SK-N-SH (cell line): ENCODE results near the gene MIDN. TPM values are rescaled to one million over a fixed set of nuclear protein-coding genes. Genes with fewer than 3 reads are reported as not detected.
A peak's percentile ranks its signal among the peaks of the same experiment; 100 is the strongest.

Experiments used
- CTCF ChIA-PET: fragments of 300-600, 350-600 bp; formaldehyde crosslinking; extraction: SDS; loops from one replicate; lab custom pipeline; 2021; lab: Yijun Ruan, JAX
- POLR2A ChIA-PET: fragments of 350-600 bp; sonication (Branson Sonifier 250); formaldehyde crosslinking; extraction: SDS; loops from one replicate; lab custom pipeline; 2020; ENCODE audit warnings: antibody characterized with exemption, inconsistent platforms; lab: Yijun Ruan, JAX
- DNase-seq: peaks from one replicate; pipeline ENCODE4 v3.0.0; 2012
- H2AFZ ChIP-seq: fragments of 200-600 bp; sonication (generic); 2 replicates; pipeline ENCODE4 v1.8.1; 2016; ENCODE audit warnings: antibody characterized with exemption, mild to moderate bottlenecking, low read depth
- H3F3A ChIP-seq: fragments of 200-600 bp; sonication (generic); replicated peaks from 2 replicates; pipeline ENCODE3; 2016; ENCODE audit warnings: antibody characterized with exemption, mild to moderate bottlenecking; ENCODE audit not compliant: insufficient read depth
- H3K27ac ChIP-seq, 2 experiments: fragments of 200-500 bp in 1 of 2; fragments of 200-600 bp in 1 of 2; sonication (Bioruptor generic) in 1 of 2; sonication (generic), shearing (Covaris generic) in 1 of 2; 2 replicates each; pipeline versions ENCODE4 v1.5.1 to v1.6.1; 2014 to 2016; ENCODE audit warnings: low read depth in 2 of 2, inconsistent platforms in 1 of 2, low read length in 1 of 2, mild to moderate bottlenecking in 1 of 2, mixed read lengths in 1 of 2
- H3K27me3 ChIP-seq: fragments of 200-600 bp; sonication (generic), shearing (Covaris generic); 2 replicates; pipeline ENCODE4 v1.6.1; 2016; ENCODE audit warnings: mixed run types; ENCODE audit not compliant: insufficient read depth
- H3K36me3 ChIP-seq, 2 experiments: fragments of 200-500 bp in 1 of 2; fragments of 200-600 bp in 1 of 2; sonication (Bioruptor generic) in 1 of 2; sonication (generic) in 1 of 2; replicated peaks in 1 of 2; 2 replicates each; pipeline versions ENCODE3 to v1.5.1; 2014 to 2016; ENCODE audit warnings: low read length in 1 of 2, mild to moderate bottlenecking in 1 of 2; ENCODE audit not compliant: insufficient read depth in 2 of 2, control insufficient read depth in 1 of 2
- H3K4me1 ChIP-seq, 2 experiments: fragments of 200-500 bp in 1 of 2; fragments of 200-600 bp in 1 of 2; sonication (Bioruptor generic) in 1 of 2; sonication (generic), shearing (Covaris generic) in 1 of 2; 2 replicates each; pipeline versions ENCODE4 v1.5.1 to v1.6.1; 2014 to 2016; ENCODE audit warnings: low read depth in 1 of 2, low read length in 1 of 2, mixed run types in 1 of 2; ENCODE audit not compliant: insufficient read depth in 2 of 2, control insufficient read depth in 1 of 2
- H3K4me2 ChIP-seq: fragments of 200-600 bp; sonication (generic), shearing (Covaris generic); 2 replicates; pipeline ENCODE4 v1.6.1; 2017; ENCODE audit warnings: mixed run types
- H3K4me3 ChIP-seq, 2 experiments: fragments of 200-500 bp in 1 of 2; fragments of 200-600 bp in 1 of 2; sonication (Bioruptor generic) in 1 of 2; sonication (generic), shearing (Covaris generic) in 1 of 2; 2 replicates each; pipeline versions ENCODE4 v1.5.1 to v1.8.1; 2014 to 2016; ENCODE audit warnings: low read depth in 2 of 2, inconsistent platforms in 1 of 2, low read length in 1 of 2, mild to moderate bottlenecking in 1 of 2, mixed read lengths in 1 of 2, moderate library complexity in 1 of 2
- H3K79me2 ChIP-seq: fragments of 200-600 bp; sonication (generic); 2 replicates; pipeline ENCODE4 v1.8.1; 2017; ENCODE audit warnings: mild to moderate bottlenecking; ENCODE audit not compliant: insufficient read depth
- H3K9ac ChIP-seq: fragments of 200-600 bp; sonication (generic); 2 replicates; pipeline ENCODE4 v1.6.1; 2017; ENCODE audit warnings: mixed run types
- H3K9me2 ChIP-seq: fragments of 200-600 bp; sonication (generic); 2 replicates; pipeline ENCODE4 v1.6.1; 2017; ENCODE audit warnings: mixed run types
- H3K9me3 ChIP-seq: fragments of 200-600 bp; sonication (generic); 2 replicates; pipeline ENCODE4 v1.6.1; 2017; ENCODE audit warnings: mixed run types, mild to moderate bottlenecking, moderate library complexity
- H4K20me1 ChIP-seq: fragments of 200-600 bp; sonication (generic); 2 replicates; pipeline ENCODE4 v1.6.1; 2017; ENCODE audit warnings: mild to moderate bottlenecking, mixed run types; ENCODE audit not compliant: insufficient read depth
- CHD2 ChIP-seq: fragments of 150-350 bp; IDR thresholded peaks from 2 replicates; pipeline ENCODE4 v1.6.1; 2018; ENCODE audit warnings: low read length; ENCODE audit not compliant: partially characterized antibody
- EP300 ChIP-seq, 2 experiments: IDR thresholded peaks; 2 replicates each; pipeline versions ENCODE4 v1.4.0 to v1.6.1; 2012; ENCODE audit warnings: borderline replicate concordance in 1 of 2, low read depth in 1 of 2, low read length in 1 of 2
- EZH2phosphoT487 ChIP-seq: fragments of 200-600 bp; sonication (generic); IDR thresholded peaks from 2 replicates; pipeline ENCODE4 v1.6.1; 2017; ENCODE audit warnings: low read depth, mixed run types, mild to moderate bottlenecking, antibody characterized with exemption, moderate library complexity, borderline replicate concordance
- FOXM1 ChIP-seq: IDR thresholded peaks from 2 replicates; pipeline ENCODE4 v1.4.0; 2012; ENCODE audit warnings: low read depth, mild to moderate bottlenecking
- GABPA ChIP-seq: IDR thresholded peaks from 2 replicates; pipeline ENCODE4 v1.4.0; 2012; ENCODE audit warnings: low read depth, mild to moderate bottlenecking
- GATA2 ChIP-seq: sonication (generic); formaldehyde crosslinking; IDR thresholded peaks from 2 replicates; pipeline ENCODE4 v1.5.0; 2020; ENCODE audit warnings: mild to moderate bottlenecking, missing genetic modification reagents
- JUND ChIP-seq: IDR thresholded peaks from 2 replicates; pipeline ENCODE4 v1.4.0; 2012
- MAX ChIP-seq: IDR thresholded peaks from 2 replicates; pipeline ENCODE4 v1.4.0; 2012; ENCODE audit warnings: low read depth
- MEF2A ChIP-seq: IDR thresholded peaks from 2 replicates; pipeline ENCODE4 v1.4.0; 2012; ENCODE audit warnings: low read depth, borderline replicate concordance
- MXI1 ChIP-seq: IDR thresholded peaks from 2 replicates; pipeline ENCODE4 v1.6.1; 2012; ENCODE audit warnings: mild to moderate bottlenecking, low read depth, low read length, improper control_type of control experiment
- NFIC ChIP-seq: IDR thresholded peaks from 2 replicates; pipeline ENCODE4 v1.4.0; 2012; ENCODE audit warnings: borderline replicate concordance
- POLR2AphosphoS5 ChIP-seq: IDR thresholded peaks from 2 replicates; pipeline ENCODE4 v1.6.1; 2012; ENCODE audit warnings: low read depth, low read length
- RFX5 ChIP-seq: IDR thresholded peaks from 2 replicates; pipeline ENCODE4 v1.6.1; 2012; ENCODE audit warnings: mild to moderate bottlenecking, improper control_type of control experiment, low read length
- RXRA ChIP-seq: IDR thresholded peaks from 2 replicates; pipeline ENCODE4 v1.4.0; 2012; ENCODE audit warnings: low read depth, mild to moderate bottlenecking, borderline replicate concordance
- SMC3 ChIP-seq: IDR thresholded peaks from 2 replicates; pipeline ENCODE4 v1.6.1; 2012; ENCODE audit warnings: low read depth, low read length, improper control_type of control experiment
- TAF1 ChIP-seq: IDR thresholded peaks from 2 replicates; pipeline ENCODE4 v1.6.1; 2012; ENCODE audit warnings: low read depth, mild to moderate bottlenecking, low read length, moderate library complexity, borderline replicate concordance
- USF2 ChIP-seq: fragments of 150-350 bp; IDR thresholded peaks from 2 replicates; pipeline ENCODE4 v1.6.1; 2017; ENCODE audit warnings: antibody characterized with exemption, low read length, low read depth, borderline replicate concordance
- YY1 ChIP-seq: IDR thresholded peaks from 2 replicates; pipeline ENCODE4 v1.4.0; 2012; ENCODE audit warnings: low read depth, mild to moderate bottlenecking
- ZBTB33 ChIP-seq: IDR thresholded peaks from 2 replicates; pipeline ENCODE4 v1.4.0; 2012; ENCODE audit warnings: low read depth, borderline replicate concordance
- WGBS: methylation state at CpG from one replicate; pipeline ENCODE4 v1.1.6; 2017; ENCODE audit warnings: low lambda C conversion rate; 5-methylcytosine and 5-hydroxymethylcytosine counted together
- polyA plus RNA-seq, 3 experiments: library from polyadenylated mRNA; depleted of rRNA; stranded (reverse); fragments of >200 nt; gene quantifications; 2 replicates each; pipeline ENCODE4 v1.2.3, GENCODE V29; 2012
- TF ChIP-seq, protein P1 (sequence below): IDR thresholded peaks from 2 replicates; pipeline ENCODE4 v1.6.1; 2012; ENCODE audit warnings: mild to moderate bottlenecking, low read depth, low read length, moderate library complexity

Gene MIDN
- polyA plus RNA-seq, 1 of the 3 experiments (the other 2 are of a cell fraction) = 13.9 TPM

- H3K36me3 ChIP-seq = peaks cover 0 to 11% of the 10 kb centered on the region in 2 experiments
- no peaks in the 10 kb centered on the region for H3K27me3 ChIP-seq
- 0 out of 2 replicates have a peak overlapping the region, but pooled peaks have one; percentile 56 for H3K9ac ChIP-seq
- peaks cover 18 to 41% of the 10 kb centered on the region in 2 experiments; a peak in 2 of 4 replicates for H3K4me1 ChIP-seq
- ChIA-PET POLR2A (interaction anchor here (4.3 kb wide), 1 partner anchor 30 kb away, joined by 49 read pairs; the partner anchor contains the start of gene CIRBP), CTCF (interaction anchor here (1.1 to 9.7 kb wide), 8 partner anchors 18 to 126 kb away, joined by 3 to 594 read pairs (median 12); partner anchors contain the start of gene CIRBP)
- peak overlapping the region; percentile 65 to 86; a peak in 3 of 4 replicates for H3K27ac ChIP-seq
- H3K79me2 ChIP-seq = peaks cover 43% of the 10 kb centered on the region
- WGBS = 93% methylated on average over 11 of the region's 11 CpGs
- peaks cover 32% of the 10 kb centered on the region for H3F3A ChIP-seq
- H3K4me2 ChIP-seq = peak overlapping the region; percentile 85
- no peak overlapping the region for H2AFZ ChIP-seq
- peaks cover 18% of the 10 kb centered on the region; the same call in 1 of the 2 replicates for H4K20me1 ChIP-seq
- no peaks in the 10 kb centered on the region for H3K9me3 ChIP-seq
- no peak for TF ChIP-seq RXRA
- TF ChIP-seq YY1 = no peak
- no peak for TF ChIP-seq EZH2phosphoT487
- no peak for TF ChIP-seq GATA2 (CRISPR knock-in tag)
- TF ChIP-seq JUND = no peak
- no peak for TF ChIP-seq USF2
- TF ChIP-seq MAX = no peak
- no peak for TF ChIP-seq SMC3
- no peak for TF ChIP-seq EP300 (IDR thresholded peaks at IDR 0.05; ENCODE audit: borderline replicate concordance in 1 of 2, low read depth in 1 of 2, low read length in 1 of 2)
- no peak for TF ChIP-seq GABPA
- TF ChIP-seq, protein P1, sequence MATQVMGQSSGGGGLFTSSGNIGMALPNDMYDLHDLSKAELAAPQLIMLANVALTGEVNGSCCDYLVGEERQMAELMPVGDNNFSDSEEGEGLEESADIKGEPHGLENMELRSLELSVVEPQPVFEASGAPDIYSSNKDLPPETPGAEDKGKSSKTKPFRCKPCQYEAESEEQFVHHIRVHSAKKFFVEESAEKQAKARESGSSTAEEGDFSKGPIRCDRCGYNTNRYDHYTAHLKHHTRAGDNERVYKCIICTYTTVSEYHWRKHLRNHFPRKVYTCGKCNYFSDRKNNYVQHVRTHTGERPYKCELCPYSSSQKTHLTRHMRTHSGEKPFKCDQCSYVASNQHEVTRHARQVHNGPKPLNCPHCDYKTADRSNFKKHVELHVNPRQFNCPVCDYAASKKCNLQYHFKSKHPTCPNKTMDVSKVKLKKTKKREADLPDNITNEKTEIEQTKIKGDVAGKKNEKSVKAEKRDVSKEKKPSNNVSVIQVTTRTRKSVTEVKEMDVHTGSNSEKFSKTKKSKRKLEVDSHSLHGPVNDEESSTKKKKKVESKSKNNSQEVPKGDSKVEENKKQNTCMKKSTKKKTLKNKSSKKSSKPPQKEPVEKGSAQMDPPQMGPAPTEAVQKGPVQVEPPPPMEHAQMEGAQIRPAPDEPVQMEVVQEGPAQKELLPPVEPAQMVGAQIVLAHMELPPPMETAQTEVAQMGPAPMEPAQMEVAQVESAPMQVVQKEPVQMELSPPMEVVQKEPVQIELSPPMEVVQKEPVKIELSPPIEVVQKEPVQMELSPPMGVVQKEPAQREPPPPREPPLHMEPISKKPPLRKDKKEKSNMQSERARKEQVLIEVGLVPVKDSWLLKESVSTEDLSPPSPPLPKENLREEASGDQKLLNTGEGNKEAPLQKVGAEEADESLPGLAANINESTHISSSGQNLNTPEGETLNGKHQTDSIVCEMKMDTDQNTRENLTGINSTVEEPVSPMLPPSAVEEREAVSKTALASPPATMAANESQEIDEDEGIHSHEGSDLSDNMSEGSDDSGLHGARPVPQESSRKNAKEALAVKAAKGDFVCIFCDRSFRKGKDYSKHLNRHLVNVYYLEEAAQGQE = no peak
- TF ChIP-seq RFX5 = no peak
- no peak for TF ChIP-seq NFIC
- no peak for TF ChIP-seq MXI1
- no peak for TF ChIP-seq CHD2
- TF ChIP-seq POLR2AphosphoS5 = no peak
- no peak for TF ChIP-seq FOXM1
- TF ChIP-seq TAF1 = no peak
- TF ChIP-seq MEF2A = no peak
- no peak for TF ChIP-seq ZBTB33
- TF ChIP-seq, all 33 proteins: peak for 0
- Histone ChIP-seq H3K4me3 (peak overlapping the region in 1 of 2 experiments; percentile 47; a peak in 3 of 4 replicates), H3K9me2 (no peaks in the 10 kb centered on the region)
- DNase-seq = no peak
Measured at GRCh38 chr19:1239420-1239795, 9.0 kb upstream of the MIDN start.
